H1 (cell line): Measurements from ENCODE around the gene BRD2. TPM values are rescaled to one million over a fixed set of nuclear protein-coding genes. Genes with fewer than 3 reads are reported as not detected.

Experiments used
- CBX5 ChIP-seq: fragments of 300-800, 300-1000 bp; sonication (generic); IDR thresholded peaks from 2 replicates; pipeline ENCODE4 v1.7.1; 2016; ENCODE audit warnings: antibody characterized with exemption, low read length, low read depth
- CHD1 ChIP-seq: IDR thresholded peaks from 2 replicates; pipeline ENCODE4 v1.6.1; 2012; ENCODE audit warnings: low read depth, low read length, improper control_type of control experiment
- CREB1 ChIP-seq: IDR thresholded peaks from 2 replicates; pipeline ENCODE4 v1.6.1; 2012; ENCODE audit warnings: inconsistent platforms
- E2F6 ChIP-seq: IDR thresholded peaks from 2 replicates; pipeline ENCODE4 v1.6.1; 2012; ENCODE audit warnings: inconsistent platforms
- EGR1 ChIP-seq: IDR thresholded peaks from 2 replicates; pipeline ENCODE4 v1.6.1; 2011; ENCODE audit warnings: low read depth, low read length, borderline replicate concordance
- GTF2F1 ChIP-seq: IDR thresholded peaks from 2 replicates; pipeline ENCODE4 v1.6.1; 2012; ENCODE audit warnings: low read depth, low read length, improper control_type of control experiment, borderline replicate concordance
- JUN ChIP-seq: IDR thresholded peaks from 2 replicates; pipeline ENCODE4 v1.6.1; 2011; ENCODE audit warnings: low read depth, mild to moderate bottlenecking, improper control_type of control experiment, low read length
- MAX ChIP-seq: IDR thresholded peaks from 2 replicates; pipeline ENCODE4 v1.6.1; 2012; ENCODE audit warnings: inconsistent platforms
- RAD21 ChIP-seq, 2 experiments: IDR thresholded peaks in 1 of 2; conservative IDR thresholded peaks in 1 of 2; 2 replicates each; pipeline ENCODE4 v1.6.1; 2011; ENCODE audit warnings: low read depth in 2 of 2, low read length in 2 of 2, improper control_type of control experiment in 1 of 2, inconsistent platforms in 1 of 2, mild to moderate bottlenecking in 1 of 2, moderate library complexity in 1 of 2
- RFX5 ChIP-seq: IDR thresholded peaks from 2 replicates; pipeline ENCODE4 v1.6.1; 2011; ENCODE audit warnings: low read depth, low read length, improper control_type of control experiment, borderline replicate concordance
- SAP30 ChIP-seq: fragments of 300-600 bp; sonication (generic); IDR thresholded peaks from 2 replicates; pipeline ENCODE4 v1.7.1; 2012; ENCODE audit warnings: low read length, moderate library complexity, mild to moderate bottlenecking, inconsistent platforms; ENCODE audit not compliant: insufficient read depth, insufficient replicate concordance
- SIN3A ChIP-seq, 2 experiments: IDR thresholded peaks in 1 of 2; conservative IDR thresholded peaks in 1 of 2; 2 replicates each; pipeline ENCODE4 v1.6.1; 2011 to 2012; ENCODE audit warnings: low read length in 2 of 2, improper control_type of control experiment in 1 of 2, low read depth in 1 of 2, mild to moderate bottlenecking in 1 of 2
- SP2 ChIP-seq: IDR thresholded peaks from 2 replicates; pipeline ENCODE4 v1.6.1; 2012; ENCODE audit warnings: mild to moderate bottlenecking, low read length, inconsistent platforms
- SRF ChIP-seq: IDR thresholded peaks from 2 replicates; pipeline ENCODE4 v1.6.1; 2011; ENCODE audit warnings: mild to moderate bottlenecking, low read depth, low read length, moderate library complexity
- USF2 ChIP-seq: IDR thresholded peaks from 2 replicates; pipeline ENCODE4 v1.6.1; 2011; ENCODE audit warnings: low read length, improper control_type of control experiment
- polyA plus RNA-seq, 7 experiments: library from polyadenylated mRNA; depleted of rRNA in 3 of 7; stranded (reverse) in 5 of 7; unstranded in 2 of 7; fragments of >200 nt in 5 of 7; fragments of 200-250 nt in 2 of 7; gene quantifications; 1 replicate in 5 of 7; 2 replicates in 1 of 7; 4 replicates in 1 of 7; pipeline versions ENCODE4 v1.2.1 to v1.2.3, GENCODE V29; 2011 to 2013; ENCODE audit warnings: missing spikeins in 2 of 7, mixed read lengths in 2 of 7
- total RNA-seq: library from RNA; stranded (reverse); fragmentation: NEBNext Ultra II Directional; extraction: Animal tissue kit (Norgen Biotek cat#: 25700); gene quantifications from 2 replicates; pipeline ENCODE4 v1.2.1, GENCODE V29; 2021

The BRD2 gene
- total and polyA plus RNA-seq, 2 of the 8 experiments (the other 6 are each of a cell fraction or from before 2014, with no cell fraction given), result 132 to 185 TPM

- TF ChIP-seq SRF (no peak), SP2 (no peak), RAD21 (IDR thresholded peaks at IDR 0.05 in 1 of 2, conservative IDR thresholded peaks at IDR 0.05 in 1 of 2; ENCODE audit: low read depth in 2 of 2, low read length in 2 of 2) (no peak), CHD1 (no peak), MAX (no peak), SIN3A (conservative IDR thresholded peaks at IDR 0.05 in 1 of 2, IDR thresholded peaks at IDR 0.05 in 1 of 2; ENCODE audit: low read depth in 1 of 2, low read length in 2 of 2) (no peak), JUN (no peak), EGR1 (no peak), GTF2F1 (no peak), CBX5 (no peak), CREB1 (no peak), SAP30 (no peak), E2F6 (no peak), RFX5 (no peak), USF2 (no peak)
These were observed 13.8 kb downstream of the BRD2 start (continued) for GRCh38 chr6:32982084-32982701.
